Hematopoietic multipotent progenitor cell treated with erythropoietin and hydrocortisone succinate and interleukin-3 and kit ligand, for 4 days (in vitro differentiated cells): ENCODE measurements around the gene GPR143.

Source experiments
- DNase-seq: peaks from one replicate; pipeline ENCODE4 v3.0.0-alpha.2; 2015

The GPR143 gene

GRCh38 chrX:9767375-9767774, 1.7 kb upstream of the GPR143 start:
- no peak for DNase-seq

- DNase-seq: no peak
Observed at GRCh38 chrX:9765072-9765736, 443 bp downstream of the GPR143 start.

GRCh38 chrX:9759337-9759736, 6.3 kb downstream of the GPR143 start:
- DNase-seq: no peak

- no peak for DNase-seq
Observed at GRCh38 chrX:9758021-9758638, 7.5 kb downstream of the GPR143 start.

- DNase-seq: no peak
Observed at GRCh38 chrX:9757366-9757765, 8.3 kb downstream of the GPR143 start.

- no peak for DNase-seq
Observed at GRCh38 chrX:9749146-9749692, 16.4 kb downstream of the GPR143 start.

- no peak for DNase-seq
Observed at GRCh38 chrX:9747644-9748043, 18.0 kb downstream of the GPR143 start.

GRCh38 chrX:9746148-9746888, 19.3 kb downstream of the GPR143 start:
- DNase-seq: peak; percentile 50

GRCh38 chrX:9745417-9746115, 20.1 kb downstream of the GPR143 start:
- DNase-seq: peak; percentile 51

GRCh38 chrX:9739130-9739529, 26.5 kb downstream of the GPR143 start:
- DNase-seq: no peak

GRCh38 chrX:9738151-9738550, 27.5 kb downstream of the GPR143 start:
- DNase-seq: no peak

- DNase-seq: no peak
Observed at GRCh38 chrX:9737363-9737762, 28.3 kb downstream of the GPR143 start.

GRCh38 chrX:9730752-9731151, 34.9 kb downstream of the GPR143 start:
- DNase-seq: no peak

GRCh38 chrX:9730078-9730477, 35.6 kb downstream of the GPR143 start:
- no peak for DNase-seq

- DNase-seq: no peak
Observed at GRCh38 chrX:9729171-9729885, 36.3 kb downstream of the GPR143 start.

GRCh38 chrX:9728261-9728660, 37.4 kb downstream of the GPR143 start:
- DNase-seq: peak; percentile 38

GRCh38 chrX:9724711-9725110, 40.9 kb downstream of the GPR143 start:
- DNase-seq: no peak

- DNase-seq: no peak
Observed at GRCh38 chrX:9717376-9717775, 48.3 kb downstream of the GPR143 start.

- DNase-seq: no peak
Observed at GRCh38 chrX:9710332-9710731, 55.3 kb downstream of the GPR143 start.

GRCh38 chrX:9708923-9709553, 56.6 kb downstream of the GPR143 start:
- peak; percentile 89 for DNase-seq

GRCh38 chrX:9708086-9708485, 57.6 kb downstream of the GPR143 start:
- DNase-seq: no peak
